Amygdala (tissue), 56 donors: ENCODE measurements around the gene TNMD.
"Not testable (repeated sequence)": the region's sequence is repeated elsewhere in the genome, so short reads cannot be mapped to it uniquely, and the experiment has no call there.

ENCODE experiments used
- DNase-seq, 56 donors: peaks; one replicate each; lab custom pipeline; 2025; lab: John Stamatoyannopoulos, UW

Gene TNMD

DNA sequence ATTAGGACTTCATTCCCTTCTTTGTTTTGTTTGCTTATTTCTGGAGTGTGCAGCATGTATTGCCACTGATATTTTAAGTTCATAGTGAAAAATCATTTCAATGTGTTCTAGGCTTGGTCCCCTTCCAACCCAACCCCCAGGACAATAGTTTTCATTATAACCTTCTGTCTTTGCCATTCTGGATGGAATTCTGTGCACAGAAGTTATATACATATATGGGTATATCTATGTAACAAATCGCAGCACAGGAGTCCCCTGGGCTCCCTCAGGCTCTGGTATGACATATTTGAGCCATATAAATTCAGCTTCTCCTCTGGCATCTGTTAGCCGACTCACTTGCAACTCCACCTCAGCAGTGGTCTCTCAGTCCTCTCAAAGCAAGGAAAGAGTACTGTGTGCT lies at the start of gene TNMD:
Gene TNMD, plus strand, starts transcription at position 326 of the 400 bp plus-strand sequence. CDS start 83 bp downstream, outside the sequence.
- no peak for DNase-seq

DNA sequence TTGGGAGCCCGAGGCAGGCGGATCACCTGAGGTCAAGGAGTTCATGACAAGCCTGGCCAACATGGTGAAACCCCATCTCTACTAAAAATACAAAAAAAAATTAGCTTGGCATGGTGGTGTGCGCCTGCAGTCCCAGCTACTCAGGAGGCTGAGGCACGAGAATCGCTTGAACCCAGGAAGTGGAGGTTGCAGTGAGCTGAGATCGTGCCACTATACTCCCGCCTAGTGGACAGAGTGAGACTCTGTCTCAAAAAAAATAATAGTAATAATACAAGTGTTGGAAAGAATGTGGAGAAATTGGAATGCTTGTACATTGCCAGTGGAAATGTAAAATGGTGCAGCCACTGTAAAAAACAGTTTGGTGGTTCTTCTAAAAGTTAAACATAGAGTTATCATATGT lies 19.2 kb upstream of the TNMD start:
- not testable (repeated sequence) for DNase-seq

DNA sequence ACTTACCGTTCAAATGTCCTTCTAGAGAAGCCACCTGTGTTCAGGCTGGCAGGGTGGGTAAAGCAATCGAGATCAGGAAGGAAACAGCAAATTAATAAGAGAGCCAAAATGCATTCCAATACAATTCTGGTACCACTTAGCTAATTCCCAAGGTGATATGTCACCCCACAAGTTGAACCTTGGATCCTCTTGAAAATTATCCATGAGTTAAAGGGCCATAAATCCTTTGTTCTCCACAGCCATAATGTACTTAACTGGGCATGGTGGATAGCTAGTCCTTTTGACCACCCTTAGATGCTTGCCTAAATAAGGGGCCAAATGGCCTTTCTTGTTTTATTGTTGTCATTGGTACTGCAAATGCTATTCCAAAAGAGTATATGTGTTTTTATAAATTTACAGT lies 2.0 kb downstream of the TNMD start:
- no peak for DNase-seq

DNA sequence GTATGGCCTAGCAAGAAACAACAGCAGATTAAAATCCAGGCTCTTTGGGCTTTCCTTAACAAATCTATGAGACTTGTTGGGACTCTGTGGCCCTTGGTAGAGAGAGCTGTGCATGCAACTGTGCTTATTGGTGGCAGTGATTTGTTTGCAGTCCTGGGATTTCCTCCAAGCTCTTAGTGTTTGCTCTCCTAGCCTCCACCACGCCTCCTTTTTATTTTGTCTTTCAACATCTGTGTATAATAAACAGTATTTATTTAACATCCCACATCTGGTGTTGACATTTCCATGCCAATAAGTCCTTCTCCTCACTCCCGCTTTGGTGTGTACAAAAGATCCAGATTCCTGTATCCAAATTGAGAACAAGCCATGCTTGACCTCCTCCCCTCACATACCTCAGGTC lies 3.1 kb downstream of the TNMD start:
- no peak for DNase-seq

DNA sequence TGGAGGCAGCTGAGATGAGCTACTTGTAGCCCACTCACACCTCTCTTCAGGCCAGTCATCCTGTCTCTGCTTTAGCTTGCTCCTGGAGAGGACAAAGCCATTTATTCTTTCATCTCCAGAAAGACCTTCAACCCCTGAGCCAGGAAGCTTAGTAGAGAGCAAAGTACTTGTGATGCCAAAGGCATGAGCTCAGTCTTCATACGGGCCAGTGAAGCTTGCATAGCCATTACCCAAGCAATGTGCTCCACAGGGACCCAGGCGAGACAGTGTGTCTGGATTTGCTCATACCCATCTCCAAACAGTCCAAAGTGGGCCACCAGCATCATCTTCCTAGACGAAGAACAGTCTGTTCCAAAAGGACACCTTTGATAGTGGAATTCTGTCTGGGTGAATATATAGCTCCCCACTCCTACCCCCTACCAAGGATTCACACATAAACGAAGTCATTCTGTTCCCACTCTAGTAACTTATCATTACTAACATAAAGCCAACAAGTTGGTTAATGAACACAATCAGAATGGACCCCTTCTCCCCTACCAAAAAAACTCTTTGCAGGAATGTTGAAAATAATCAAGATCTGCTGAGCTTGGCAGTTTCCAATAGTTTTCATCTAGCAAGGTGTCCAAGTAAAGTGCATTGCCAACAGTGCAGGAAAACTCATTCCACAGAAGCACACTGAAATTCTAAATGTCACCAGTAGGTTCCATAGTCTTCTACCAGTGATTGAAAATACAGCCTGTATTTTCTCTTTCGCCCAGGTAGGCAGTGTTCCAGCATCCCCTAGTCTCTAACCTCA lies 6.7 kb downstream of the TNMD start:
- DNase-seq: no peak

DNA sequence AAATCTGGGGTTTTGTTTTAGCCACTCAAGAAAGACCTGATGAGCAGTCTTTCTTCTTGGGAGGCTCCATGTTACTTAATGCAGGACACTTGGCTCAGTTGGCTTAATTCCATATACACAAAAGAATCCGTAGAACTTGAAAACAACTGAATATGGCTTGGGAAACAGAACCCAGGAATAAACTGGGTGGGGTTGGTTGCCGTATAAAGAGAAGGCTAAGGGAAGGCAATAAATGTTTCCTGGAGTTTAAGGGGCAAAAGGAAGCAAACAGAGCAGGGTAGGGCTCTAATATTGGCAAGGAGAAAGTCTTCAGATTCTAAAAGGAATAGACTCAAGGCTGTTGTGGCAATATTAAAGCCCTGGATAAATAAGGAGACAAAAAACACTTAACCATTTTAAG lies 8.4 kb downstream of the TNMD start:
- no peak for DNase-seq

DNA sequence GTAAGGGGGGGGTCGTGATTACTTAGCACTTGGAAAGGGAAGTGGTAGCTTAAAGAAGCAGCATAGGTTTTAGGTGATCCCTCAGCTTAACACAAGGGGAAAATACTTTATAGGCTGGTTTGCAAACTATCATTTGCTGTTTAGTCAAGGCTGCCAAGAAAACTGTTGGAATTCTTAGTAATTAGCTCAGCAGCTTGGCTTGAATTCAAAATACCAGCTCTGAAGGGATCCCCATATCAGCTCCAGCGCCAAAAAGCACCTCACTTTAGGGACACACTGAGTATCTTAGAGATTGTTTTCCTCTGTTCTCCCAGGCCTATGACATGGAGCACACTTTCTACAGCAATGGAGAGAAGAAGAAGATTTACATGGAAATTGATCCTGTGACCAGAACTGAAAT lies 8.8 kb downstream of the TNMD start:
- no peak for DNase-seq

DNA sequence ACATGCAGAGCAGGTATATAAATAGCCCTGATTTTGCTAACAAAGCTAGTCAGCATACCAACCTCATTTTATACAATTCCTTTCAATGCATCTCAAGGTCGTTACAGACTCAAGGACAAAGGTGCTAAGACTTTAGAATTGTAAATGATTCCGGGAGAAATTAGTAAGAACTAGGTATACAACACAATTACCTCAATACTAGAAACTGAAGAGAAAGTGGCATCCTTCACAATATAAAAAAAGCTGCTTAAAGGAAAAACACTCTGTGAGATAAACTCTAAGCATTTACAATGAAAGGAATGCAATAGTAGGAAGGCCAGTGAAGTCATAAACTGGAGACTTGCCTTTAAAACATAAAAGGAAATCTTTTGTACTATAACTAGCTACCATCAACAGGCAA lies 11.9 kb downstream of the TNMD start:
- DNase-seq: no peak

DNA sequence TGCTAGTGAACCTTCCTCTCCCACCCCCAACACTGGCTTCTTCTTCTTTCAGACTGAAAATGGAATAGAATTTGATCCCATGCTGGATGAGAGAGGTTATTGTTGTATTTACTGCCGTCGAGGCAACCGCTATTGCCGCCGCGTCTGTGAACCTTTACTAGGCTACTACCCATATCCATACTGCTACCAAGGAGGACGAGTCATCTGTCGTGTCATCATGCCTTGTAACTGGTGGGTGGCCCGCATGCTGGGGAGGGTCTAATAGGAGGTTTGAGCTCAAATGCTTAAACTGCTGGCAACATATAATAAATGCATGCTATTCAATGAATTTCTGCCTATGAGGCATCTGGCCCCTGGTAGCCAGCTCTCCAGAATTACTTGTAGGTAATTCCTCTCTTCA lies 14.7 kb downstream of the TNMD start:
- DNase-seq: no peak

DNA sequence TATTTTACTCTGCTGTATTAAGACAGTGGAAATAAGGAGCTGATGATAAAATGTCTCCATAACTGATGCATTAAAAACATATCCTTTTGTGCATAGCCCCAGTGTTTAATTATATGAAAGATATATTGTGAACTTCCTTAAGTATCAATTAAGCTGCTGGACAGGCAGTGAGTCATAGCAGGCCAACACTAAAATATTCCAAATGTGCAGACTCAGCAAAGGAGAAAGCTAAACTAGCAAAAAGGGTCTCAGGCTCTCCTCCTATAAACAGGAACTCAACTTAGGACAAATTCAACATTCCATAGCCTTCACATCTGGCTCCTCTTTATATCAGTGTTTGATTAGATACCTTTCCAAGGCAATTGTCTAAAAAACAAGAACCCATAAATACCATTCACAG lies 15.6 kb downstream of the TNMD start:
- DNase-seq: no peak

DNA sequence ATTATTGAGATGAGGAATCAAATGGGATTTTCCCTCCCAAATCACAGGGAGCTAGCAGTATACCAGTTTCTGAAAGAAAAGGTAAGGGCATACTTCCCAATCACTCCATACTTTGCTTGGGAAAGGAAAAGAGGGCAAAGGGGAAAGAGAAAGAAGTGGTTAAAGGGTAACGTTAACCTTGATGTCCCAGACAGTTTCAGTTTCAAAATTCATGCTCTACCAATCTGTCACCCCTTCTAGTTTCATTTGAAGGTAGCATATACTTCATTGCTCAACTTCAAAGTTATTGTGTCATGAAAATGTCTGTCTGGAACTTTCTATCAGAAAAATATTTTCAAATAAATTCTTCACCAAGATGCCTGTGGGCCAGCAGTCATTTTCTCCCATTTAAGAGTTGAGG lies 16.0 kb downstream of the TNMD start:
- DNase-seq: no peak

DNA sequence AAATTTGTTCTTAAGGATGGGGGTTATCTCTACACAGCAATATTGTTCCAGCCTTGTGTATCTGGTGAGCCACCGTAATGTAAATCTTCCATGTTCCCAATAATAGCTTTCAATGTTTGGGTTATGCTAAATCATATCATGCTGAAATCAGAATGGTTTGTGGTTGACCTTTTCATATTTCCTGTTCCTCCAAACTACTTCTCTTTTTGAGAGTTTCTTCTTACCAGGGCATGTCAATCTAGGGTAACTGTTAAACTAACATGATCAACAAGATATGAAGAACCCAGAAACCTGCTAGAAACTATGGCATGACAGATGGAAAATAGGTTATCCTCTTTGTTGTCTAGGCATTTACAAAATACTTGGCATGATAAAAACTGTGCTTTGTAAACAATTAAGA lies 22.0 kb downstream of the TNMD start:
- DNase-seq: no peak

DNA sequence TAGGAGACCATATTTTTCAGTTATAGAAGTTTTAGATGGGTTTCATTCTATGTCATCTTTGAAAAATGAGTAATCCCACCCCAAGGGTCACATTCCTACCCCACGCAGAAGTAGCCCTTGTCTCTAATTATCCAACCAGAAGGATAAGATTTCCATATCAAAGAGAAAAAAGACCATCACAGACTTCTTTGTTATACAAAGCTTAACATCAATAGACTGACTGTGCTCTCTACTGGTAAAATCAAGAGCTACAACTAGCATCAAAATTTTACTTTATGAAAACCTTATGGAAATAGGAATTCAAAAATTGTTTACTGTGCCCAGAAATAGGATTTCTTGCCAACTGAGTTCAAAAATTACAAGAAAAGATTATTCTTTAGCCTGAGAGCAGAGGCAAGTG lies 24.9 kb downstream of the TNMD start:
- DNase-seq: no peak

DNA sequence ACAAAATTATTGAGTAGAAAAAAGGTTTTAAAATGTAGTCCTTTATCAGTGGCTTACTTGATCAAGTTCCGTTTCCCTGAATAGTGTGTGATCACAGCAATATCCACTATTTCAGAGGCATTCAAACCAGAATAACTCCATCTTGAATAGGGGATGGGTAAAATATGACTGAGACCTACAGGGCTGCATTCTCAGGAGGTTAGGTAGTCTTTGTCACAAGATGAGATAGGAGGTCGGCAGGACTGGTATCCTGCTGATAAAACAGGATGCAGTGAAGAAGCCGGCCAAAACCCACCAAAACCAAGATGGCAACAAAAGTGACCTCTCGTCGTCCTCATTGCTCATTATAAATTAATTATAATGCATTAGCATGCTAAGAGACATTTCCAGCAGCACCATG lies 27.2 kb downstream of the TNMD start:
- DNase-seq: no peak

DNA sequence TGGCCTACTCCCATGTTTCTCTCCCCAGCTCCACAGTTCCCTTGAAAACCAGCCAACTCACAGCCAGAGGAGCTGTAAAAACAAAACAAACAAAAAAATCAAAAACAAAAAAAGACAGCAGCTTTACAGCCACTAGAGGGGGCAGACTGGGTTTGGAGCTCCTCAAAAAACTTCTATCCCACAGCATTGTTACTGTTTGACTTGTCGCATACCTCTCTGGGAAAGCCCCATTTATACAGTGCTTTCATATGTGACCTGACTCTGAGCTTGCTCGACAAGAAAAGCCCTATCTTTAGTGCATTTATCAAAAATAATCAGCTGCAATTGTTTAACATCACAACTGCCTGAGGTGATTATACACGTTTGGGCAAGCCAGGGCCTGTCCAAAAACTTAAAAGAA lies 30.3 kb downstream of the TNMD start:
- DNase-seq: no peak

DNA sequence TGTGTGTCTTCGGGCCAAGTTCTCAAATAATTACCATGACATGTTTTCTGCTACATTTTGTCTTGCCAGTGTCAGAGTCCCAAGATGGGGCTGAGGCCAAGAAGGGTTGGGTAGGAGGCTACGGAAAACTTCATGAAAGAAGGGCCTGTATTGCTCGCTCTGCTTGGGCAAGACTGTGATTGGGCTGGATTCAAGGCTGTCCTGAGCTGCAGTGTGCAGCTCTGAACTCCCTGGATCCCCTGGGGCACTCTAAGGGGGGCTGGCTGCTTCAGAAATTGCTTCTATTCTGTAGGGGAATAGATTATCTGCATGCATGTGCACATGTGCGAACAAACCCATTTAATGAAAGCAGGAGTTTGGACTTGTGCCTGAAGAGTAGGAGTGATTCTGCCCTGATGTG lies 38.3 kb downstream of the TNMD start:
- peak in 1 of 56 donors; percentile 1 for DNase-seq

DNA sequence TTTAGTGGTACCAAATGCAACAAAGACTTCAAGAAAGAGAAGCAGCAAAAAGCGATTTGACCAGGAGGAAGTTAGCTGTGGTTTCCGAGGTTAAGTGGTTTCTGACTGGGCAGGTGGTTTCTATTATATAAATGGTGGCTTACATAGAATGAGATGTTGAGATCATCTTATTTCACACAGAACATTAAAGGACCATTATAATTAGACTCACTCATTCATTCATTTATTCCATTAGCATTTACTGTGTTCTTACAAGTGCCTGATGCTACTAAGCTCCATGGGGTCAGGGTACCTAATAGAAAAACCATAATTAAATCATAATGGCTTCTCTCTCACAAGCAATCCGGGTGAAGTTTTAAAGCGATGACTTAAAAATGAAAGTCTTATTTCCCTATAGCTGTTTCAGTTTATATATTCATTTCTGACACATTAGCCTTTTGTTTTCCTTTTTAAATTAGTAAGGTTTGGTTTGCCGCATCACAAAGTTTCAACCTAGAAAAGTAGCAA lies 41.3 kb downstream of the TNMD start:
- DNase-seq: no peak

DNA sequence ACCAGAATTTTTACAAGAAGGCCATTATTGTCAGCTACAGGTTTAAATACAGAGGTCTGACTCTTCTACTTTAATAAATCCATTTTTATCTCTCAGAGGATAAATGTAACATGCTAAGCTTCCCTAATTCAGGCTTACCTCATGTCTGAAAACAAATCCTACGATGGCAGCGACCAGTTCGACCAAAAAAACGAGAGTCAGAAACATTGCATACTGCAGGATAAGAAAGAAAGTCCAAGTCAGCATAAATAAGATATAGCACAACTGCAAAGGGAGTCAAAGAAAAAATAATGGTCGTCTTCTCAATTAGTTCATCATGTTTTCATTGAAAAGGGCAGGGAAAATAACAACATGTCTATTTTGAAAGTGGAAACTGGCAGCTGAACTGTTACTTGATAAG lies 50.3 kb downstream of the TNMD start:
- DNase-seq: no peak

DNA sequence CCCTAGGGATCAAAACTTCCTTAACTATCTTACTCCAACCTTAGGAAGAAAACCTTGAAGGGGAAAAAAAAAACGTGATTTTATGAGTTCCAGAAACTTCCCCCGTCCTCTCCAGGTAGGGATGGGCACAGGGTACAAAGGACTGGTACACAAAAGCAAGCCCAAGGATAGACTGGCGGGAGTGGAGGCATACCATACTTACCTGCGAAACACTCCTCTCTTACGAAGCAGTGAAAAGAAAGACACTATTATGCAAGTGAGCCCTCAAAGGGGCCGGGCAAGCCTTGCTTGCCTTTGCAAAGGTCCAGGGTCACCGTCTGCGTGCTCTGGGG lies 51.2 kb downstream of the TNMD start:
- no peak for DNase-seq

DNA sequence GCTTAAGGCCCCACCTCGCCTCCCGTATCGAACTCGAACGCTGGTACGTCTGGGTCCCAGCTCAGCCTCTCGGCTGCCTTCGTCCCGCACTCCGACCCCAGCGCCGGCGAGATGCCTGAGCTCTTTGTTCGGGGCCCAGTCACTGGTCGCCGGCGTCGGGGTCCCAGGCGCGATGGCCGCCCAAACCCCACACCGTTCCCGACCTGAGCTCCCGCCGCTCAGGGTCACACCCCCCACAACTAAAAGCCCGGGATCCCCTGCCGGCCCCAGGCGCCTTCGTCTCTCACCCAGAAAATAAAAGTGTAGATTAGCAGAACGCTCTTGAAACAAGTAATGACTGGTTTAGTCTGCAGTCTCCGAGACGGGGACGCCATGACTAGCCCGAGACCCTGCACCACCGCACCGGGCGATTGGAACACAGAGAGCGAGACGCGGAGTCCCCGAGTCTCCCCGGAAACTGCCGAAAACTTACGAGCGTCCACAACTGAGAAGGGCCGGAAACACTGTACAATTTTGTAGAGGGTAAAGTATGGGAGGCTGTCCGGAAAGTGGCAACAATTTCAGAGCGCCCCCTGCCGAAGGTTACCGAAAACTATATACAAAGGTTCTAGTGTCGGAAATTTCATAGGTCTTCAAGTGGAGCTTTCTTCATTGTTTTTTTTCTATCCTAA lies 51.7 kb downstream of the TNMD start, which contains the start of gene TSPAN6:
Gene TSPAN6, minus strand, starts transcription at position 486 of the 671 bp plus-strand sequence. Its CDS starts 112 bp downstream, at position 374.
- DNase-seq: peak in 54 of 56 donors; percentile 1 to 75 (median 26)

DNA sequence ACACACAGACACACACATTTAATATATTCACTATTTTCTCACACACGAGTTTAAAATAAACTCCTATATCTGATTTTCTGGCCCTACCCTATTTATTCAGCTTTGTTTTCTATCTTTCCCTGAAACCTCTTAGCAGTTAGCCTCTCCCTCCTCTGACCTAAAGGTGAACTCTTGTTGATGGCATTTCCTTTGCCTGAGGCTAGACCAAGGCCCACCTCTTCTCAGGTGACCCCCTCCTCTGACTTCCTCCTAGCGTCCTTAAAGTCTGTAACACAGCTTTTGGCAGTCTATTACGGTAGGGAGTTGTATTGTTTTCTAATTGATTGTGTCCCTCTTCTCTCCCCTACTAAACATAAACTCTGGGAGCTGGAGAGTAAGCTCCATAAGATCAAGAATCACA lies 57.6 kb downstream of the TNMD start:
- DNase-seq: no peak

DNA sequence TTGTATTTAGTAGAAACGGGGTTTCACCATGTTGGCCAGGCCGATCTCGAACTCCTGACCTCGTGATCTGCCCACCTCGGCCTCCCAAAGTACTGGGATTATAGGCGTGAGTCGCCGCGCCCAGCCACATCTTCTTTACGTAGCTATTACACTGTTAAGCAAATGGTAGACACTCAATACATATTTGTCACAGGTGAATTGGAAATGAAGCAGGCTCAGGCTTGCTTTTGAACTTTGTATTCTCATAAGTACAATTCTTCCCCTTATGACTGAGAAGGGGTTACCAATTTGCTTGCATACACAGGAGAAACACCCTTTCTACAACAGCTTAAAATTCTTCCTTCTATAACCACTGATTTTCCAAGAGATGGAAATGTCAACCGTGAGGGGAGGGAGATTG lies 58.5 kb downstream of the TNMD start:
- DNase-seq: no peak
